ENCODE measurements around the gene EHD2. TPM values are rescaled to one million over a fixed set of nuclear protein-coding genes. Genes with fewer than 3 reads are reported as not detected.

Gene EHD2
- total and polyA plus RNA-seq, 2 of the 13 experiments (the other 11 are each of a cell fraction or from before 2014, with no cell fraction given) = 0.09 to 0.28 TPM

GRCh38 chr19:47707135-47707925, 5.9 kb upstream of the EHD2 start (continued):
- TF ChIP-seq, protein P1, sequence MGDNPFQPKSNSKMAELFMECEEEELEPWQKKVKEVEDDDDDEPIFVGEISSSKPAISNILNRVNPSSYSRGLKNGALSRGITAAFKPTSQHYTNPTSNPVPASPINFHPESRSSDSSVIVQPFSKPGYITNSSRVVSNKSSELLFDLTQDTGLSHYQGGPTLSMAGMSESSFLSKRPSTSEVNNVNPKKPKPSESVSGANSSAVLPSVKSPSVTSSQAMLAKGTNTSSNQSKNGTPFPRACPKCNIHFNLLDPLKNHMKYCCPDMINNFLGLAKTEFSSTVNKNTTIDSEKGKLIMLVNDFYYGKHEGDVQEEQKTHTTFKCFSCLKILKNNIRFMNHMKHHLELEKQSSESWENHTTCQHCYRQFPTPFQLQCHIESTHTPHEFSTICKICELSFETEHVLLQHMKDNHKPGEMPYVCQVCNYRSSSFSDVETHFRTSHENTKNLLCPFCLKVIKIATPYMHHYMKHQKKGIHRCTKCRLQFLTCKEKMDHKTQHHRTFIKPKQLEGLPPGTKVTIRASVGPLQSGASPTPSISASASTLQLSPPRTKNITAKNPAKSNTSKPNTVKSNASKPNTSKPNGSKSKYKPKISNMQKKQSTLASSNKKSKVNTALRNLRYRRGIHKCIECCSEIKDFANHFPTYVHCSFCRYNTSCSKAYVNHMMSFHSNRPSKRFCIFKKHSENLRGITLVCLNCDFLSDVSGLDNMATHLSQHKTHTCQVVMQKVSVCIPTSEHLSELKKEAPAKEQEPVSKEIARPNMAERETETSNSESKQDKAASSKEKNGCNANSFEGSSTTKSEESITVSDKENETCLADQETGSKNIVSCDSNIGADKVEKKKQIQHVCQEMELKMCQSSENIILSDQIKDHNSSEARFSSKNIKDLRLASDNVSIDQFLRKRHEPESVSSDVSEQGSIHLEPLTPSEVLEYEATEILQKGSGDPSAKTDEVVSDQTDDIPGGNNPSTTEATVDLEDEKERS (CRISPR knock-in tag; IDR thresholded peaks at IDR 0.05) = no peak
- TF ChIP-seq ZNF788 (CRISPR knock-in tag; IDR thresholded peaks at IDR 0.05; ENCODE audit: borderline replicate concordance) (no peak), KDM2A (CRISPR knock-in tag; IDR thresholded peaks at IDR 0.05; ENCODE audit: borderline replicate concordance, low read depth) (peak; percentile 54; the same call in 1 of the 2 replicates), POLR2AphosphoS5 (IDR thresholded peaks at IDR 0.05; ENCODE audit: low read depth, low read length) (no peak), PTBP1 (IDR thresholded peaks at IDR 0.05; ENCODE audit: low read depth, low read length, poor library complexity, severe bottlenecking) (no peak), RCOR2 (CRISPR knock-in tag; IDR thresholded peaks at IDR 0.05) (peak; percentile 76), KDM5B (CRISPR knock-in tag; IDR thresholded peaks at IDR 0.05; ENCODE audit: borderline replicate concordance) (peak; percentile 36; the same call in 1 of the 2 replicates), ZNF263 (CRISPR knock-in tag; IDR thresholded peaks at IDR 0.05) (peak; percentile 44; the same call in 1 of the 2 replicates), ZXDC (CRISPR knock-in tag; IDR thresholded peaks at IDR 0.05) (no peak), CHD4 (IDR thresholded peaks at IDR 0.05; ENCODE audit: borderline replicate concordance, low read length) (no peak), ZNF230 (CRISPR knock-in tag; IDR thresholded peaks at IDR 0.05) (no peak), HOXA3 (CRISPR knock-in tag; IDR thresholded peaks at IDR 0.05) (peak; percentile 24; the same call in 1 of the 2 replicates), HNF4A (CRISPR knock-in tag; IDR thresholded peaks at IDR 0.05) (0 out of 2 replicates have a peak, but pooled peaks have one; percentile 10), CBFB (CRISPR knock-in tag; IDR thresholded peaks at IDR 0.05) (peak; percentile 35; the same call in 1 of the 2 replicates), ZNF317 (CRISPR knock-in tag; IDR thresholded peaks at IDR 0.05) (no peak)
- TF ChIP-seq, protein P2, sequence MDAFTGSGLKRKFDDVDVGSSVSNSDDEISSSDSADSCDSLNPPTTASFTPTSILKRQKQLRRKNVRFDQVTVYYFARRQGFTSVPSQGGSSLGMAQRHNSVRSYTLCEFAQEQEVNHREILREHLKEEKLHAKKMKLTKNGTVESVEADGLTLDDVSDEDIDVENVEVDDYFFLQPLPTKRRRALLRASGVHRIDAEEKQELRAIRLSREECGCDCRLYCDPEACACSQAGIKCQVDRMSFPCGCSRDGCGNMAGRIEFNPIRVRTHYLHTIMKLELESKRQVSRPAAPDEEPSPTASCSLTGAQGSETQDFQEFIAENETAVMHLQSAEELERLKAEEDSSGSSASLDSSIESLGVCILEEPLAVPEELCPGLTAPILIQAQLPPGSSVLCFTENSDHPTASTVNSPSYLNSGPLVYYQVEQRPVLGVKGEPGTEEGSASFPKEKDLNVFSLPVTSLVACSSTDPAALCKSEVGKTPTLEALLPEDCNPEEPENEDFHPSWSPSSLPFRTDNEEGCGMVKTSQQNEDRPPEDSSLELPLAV (CRISPR knock-in tag; conservative IDR thresholded peaks at IDR 0.05; ENCODE audit: low read depth) = no peak
- TF ChIP-seq, protein P3, sequence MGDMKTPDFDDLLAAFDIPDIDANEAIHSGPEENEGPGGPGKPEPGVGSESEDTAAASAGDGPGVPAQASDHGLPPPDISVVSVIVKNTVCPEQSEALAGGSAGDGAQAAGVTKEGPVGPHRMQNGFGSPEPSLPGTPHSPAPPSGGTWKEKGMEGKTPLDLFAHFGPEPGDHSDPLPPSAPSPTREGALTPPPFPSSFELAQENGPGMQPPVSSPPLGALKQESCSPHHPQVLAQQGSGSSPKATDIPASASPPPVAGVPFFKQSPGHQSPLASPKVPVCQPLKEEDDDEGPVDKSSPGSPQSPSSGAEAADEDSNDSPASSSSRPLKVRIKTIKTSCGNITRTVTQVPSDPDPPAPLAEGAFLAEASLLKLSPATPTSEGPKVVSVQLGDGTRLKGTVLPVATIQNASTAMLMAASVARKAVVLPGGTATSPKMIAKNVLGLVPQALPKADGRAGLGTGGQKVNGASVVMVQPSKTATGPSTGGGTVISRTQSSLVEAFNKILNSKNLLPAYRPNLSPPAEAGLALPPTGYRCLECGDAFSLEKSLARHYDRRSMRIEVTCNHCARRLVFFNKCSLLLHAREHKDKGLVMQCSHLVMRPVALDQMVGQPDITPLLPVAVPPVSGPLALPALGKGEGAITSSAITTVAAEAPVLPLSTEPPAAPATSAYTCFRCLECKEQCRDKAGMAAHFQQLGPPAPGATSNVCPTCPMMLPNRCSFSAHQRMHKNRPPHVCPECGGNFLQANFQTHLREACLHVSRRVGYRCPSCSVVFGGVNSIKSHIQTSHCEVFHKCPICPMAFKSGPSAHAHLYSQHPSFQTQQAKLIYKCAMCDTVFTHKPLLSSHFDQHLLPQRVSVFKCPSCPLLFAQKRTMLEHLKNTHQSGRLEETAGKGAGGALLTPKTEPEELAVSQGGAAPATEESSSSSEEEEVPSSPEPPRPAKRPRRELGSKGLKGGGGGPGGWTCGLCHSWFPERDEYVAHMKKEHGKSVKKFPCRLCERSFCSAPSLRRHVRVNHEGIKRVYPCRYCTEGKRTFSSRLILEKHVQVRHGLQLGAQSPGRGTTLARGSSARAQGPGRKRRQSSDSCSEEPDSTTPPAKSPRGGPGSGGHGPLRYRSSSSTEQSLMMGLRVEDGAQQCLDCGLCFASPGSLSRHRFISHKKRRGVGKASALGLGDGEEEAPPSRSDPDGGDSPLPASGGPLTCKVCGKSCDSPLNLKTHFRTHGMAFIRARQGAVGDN (CRISPR knock-in tag; IDR thresholded peaks at IDR 0.05) = peak; percentile 35; the same call in 1 of the 2 replicates

All from HepG2 (cell line).